ENCODE data around the gene RHBDD2. TPM values are rescaled to one million over a fixed set of nuclear protein-coding genes. Genes with fewer than 3 reads are reported as not detected.

RHBDD2 gene
- total and polyA plus RNA-seq, 9 of the 15 experiments (the other 6 are each of a cell fraction or from before 2014, with no cell fraction given) = 3.3 to 36.7 (median 17.9) TPM

DNA sequence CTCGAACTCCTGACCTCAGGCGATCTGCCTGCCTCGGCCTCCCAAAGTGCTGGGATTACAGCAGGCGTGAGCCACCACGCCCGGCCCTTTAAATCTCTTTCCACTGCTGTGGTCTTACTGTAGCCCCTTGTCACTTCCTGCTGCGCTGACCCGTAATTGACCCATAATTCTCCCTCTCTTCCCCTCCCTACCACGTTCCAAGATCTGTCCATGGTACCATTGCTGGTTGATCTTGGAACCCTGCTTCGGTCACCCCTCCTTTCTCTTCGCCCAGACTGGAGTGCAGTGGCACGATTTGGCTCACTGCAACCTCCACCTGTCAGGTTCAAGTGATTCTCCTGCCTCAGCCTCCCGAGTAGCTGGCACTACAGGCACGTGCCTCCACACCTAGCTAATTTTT is 42.6 kb downstream of the RHBDD2 start (continued):
- TF ChIP-seq FOXO4 (CRISPR knock-in tag; IDR thresholded peaks at IDR 0.05) (no peak), ZC3H11A (IDR thresholded peaks at IDR 0.05; ENCODE audit: low read depth, low read length) (no peak), POLR3A (IDR thresholded peaks at IDR 0.05; ENCODE audit: borderline replicate concordance, extremely low read depth, insufficient read depth, insufficient read length) (no peak), WHSC1 (IDR thresholded peaks at IDR 0.05; ENCODE audit: low read length) (no peak), ZNF282 (CRISPR knock-in tag; IDR thresholded peaks at IDR 0.05) (no peak), RB1 (IDR thresholded peaks at IDR 0.05; ENCODE audit: low read depth) (no peak), PHF21A (IDR thresholded peaks at IDR 0.05; ENCODE audit: borderline replicate concordance, low read depth) (no peak), NUFIP1 (IDR thresholded peaks at IDR 0.05; ENCODE audit: partially characterized antibody) (no peak), GABPB1 (CRISPR knock-in tag; IDR thresholded peaks at IDR 0.05) (0 out of 2 replicates have a peak, but pooled peaks have one; percentile 42), GABPA (tag; conservative IDR thresholded peaks at IDR 0.05; ENCODE audit: low read depth) (0 out of 2 replicates have a peak, but pooled peaks have one; percentile 18), CSDE1 (IDR thresholded peaks at IDR 0.05) (no peak), ELF4 (CRISPR knock-in tag; IDR thresholded peaks at IDR 0.05) (no peak), ZNF347 (CRISPR knock-in tag; IDR thresholded peaks at IDR 0.05; ENCODE audit: low read depth) (no peak), ZNF57 (CRISPR knock-in tag; IDR thresholded peaks at IDR 0.05) (no peak), SMC3 (conservative IDR thresholded peaks at IDR 0.05; ENCODE audit: insufficient read depth, low read depth, low read length) (no peak), SRSF1 (IDR thresholded peaks at IDR 0.05; ENCODE audit: low read depth, low read length) (no peak)
- TF ChIP-seq, protein P1, sequence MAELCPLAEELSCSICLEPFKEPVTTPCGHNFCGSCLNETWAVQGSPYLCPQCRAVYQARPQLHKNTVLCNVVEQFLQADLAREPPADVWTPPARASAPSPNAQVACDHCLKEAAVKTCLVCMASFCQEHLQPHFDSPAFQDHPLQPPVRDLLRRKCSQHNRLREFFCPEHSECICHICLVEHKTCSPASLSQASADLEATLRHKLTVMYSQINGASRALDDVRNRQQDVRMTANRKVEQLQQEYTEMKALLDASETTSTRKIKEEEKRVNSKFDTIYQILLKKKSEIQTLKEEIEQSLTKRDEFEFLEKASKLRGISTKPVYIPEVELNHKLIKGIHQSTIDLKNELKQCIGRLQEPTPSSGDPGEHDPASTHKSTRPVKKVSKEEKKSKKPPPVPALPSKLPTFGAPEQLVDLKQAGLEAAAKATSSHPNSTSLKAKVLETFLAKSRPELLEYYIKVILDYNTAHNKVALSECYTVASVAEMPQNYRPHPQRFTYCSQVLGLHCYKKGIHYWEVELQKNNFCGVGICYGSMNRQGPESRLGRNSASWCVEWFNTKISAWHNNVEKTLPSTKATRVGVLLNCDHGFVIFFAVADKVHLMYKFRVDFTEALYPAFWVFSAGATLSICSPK (IDR thresholded peaks at IDR 0.05; ENCODE audit: borderline replicate concordance) = no peak
- TF ChIP-seq, protein P2, sequence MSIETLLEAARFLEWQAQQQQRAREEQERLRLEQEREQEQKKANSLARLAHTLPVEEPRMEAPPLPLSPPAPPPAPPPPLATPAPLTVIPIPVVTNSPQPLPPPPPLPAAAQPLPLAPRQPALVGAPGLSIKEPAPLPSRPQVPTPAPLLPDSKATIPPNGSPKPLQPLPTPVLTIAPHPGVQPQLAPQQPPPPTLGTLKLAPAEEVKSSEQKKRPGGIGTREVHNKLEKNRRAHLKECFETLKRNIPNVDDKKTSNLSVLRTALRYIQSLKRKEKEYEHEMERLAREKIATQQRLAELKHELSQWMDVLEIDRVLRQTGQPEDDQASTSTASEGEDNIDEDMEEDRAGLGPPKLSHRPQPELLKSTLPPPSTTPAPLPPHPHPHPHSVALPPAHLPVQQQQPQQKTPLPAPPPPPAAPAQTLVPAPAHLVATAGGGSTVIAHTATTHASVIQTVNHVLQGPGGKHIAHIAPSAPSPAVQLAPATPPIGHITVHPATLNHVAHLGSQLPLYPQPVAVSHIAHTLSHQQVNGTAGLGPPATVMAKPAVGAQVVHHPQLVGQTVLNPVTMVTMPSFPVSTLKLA (conservative IDR thresholded peaks at IDR 0.05) = peak; percentile 45 to 76; a peak in 3 of 4 replicates
- TF ChIP-seq, protein P3, sequence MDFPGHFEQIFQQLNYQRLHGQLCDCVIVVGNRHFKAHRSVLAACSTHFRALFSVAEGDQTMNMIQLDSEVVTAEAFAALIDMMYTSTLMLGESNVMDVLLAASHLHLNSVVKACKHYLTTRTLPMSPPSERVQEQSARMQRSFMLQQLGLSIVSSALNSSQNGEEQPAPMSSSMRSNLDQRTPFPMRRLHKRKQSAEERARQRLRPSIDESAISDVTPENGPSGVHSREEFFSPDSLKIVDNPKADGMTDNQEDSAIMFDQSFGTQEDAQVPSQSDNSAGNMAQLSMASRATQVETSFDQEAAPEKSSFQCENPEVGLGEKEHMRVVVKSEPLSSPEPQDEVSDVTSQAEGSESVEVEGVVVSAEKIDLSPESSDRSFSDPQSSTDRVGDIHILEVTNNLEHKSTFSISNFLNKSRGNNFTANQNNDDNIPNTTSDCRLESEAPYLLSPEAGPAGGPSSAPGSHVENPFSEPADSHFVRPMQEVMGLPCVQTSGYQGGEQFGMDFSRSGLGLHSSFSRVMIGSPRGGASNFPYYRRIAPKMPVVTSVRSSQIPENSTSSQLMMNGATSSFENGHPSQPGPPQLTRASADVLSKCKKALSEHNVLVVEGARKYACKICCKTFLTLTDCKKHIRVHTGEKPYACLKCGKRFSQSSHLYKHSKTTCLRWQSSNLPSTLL (IDR thresholded peaks at IDR 0.05) = no peak

Measured in K562 (cell line).